Measurements from ENCODE around the gene UGT3A2. TPM values are rescaled to one million over a fixed set of nuclear protein-coding genes. Genes with fewer than 3 reads are reported as not detected.
A peak's percentile ranks its signal among the peaks of the same experiment; 100 is the strongest.

The UGT3A2 gene
- total RNA-seq, 1 donor from 2014 or later: not detected

DNA sequence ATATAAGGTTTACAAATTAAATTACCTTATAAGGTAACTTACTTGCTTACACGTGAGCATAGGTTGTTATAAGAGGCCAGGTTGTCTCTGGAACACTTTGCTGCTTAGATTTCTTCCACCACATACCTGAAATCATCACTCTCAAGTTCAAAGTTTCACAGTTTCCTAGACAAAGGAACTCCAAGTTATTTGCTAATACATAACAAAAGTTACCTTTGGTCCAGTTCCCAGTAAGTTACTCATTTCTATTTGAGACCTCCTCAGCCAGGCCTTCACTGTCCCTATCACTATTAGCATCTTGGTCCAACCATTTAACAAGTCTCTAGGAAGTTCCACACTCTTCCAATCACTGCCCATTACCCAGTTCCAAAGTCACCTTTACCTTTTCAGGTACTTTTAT, 57.0 kb downstream of the UGT3A2 start:
- DNase-seq (ENCODE audit: low read depth): no peak

DNA sequence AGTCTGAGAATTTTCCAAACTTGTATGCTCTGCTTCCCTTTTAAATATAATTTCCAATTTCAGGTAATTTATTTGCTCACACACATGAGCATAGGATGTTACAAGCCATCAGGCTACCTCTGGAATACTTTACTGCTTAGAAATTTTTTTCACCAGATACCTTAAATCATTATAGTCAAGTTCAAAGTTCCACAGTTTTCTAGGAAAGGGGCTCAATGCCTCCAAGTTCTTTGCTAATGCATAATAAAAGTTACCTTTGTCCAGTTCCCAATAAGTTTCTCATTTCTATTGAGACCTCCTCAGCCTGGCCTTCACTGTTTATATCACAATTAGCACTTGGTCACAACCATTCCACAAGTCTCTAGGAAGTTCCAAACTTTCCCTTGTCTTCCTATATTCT, 59.3 kb downstream of the UGT3A2 start:
- no peak for DNase-seq (ENCODE audit: low read depth)

DNA sequence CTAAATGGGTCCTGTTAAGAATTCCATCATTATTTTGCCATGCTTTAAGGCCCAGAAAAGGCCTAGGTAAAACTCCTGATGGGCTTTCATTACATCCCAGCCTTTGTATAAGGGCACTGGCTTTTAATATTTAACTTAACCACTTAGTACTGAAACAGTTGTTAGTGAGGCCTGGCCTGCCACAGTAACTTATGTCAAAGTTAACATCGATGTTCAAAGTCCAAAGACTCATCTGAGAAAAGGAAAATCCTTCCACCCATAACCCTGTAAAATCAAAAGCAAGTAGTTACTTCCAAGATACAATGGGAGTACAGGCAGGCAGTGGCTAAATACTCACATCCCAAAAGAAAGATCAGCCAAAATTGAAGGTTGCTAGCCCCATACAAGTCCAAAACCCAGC, 60.5 kb downstream of the UGT3A2 start:
- peak; percentile 32 for DNase-seq (ENCODE audit: low read depth)

DNA sequence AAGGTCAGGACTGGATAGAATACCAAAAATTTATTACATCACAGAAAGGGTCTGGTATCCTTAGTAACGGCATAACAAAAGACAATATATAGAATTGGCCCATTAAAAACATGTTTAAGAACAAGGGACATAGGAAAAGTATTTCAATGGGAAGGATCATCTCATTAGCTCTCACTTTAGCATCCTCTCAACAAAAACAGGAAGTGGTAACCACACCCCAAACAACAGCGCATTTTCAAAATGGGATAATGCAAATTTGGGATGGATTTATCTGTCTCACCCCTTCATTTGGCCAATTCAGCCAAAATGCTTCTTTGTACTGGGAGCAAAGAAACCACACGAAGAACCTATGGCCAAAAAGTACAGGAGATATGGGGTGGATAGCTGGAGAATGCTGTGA, 65.7 kb downstream of the UGT3A2 start:
- DNase-seq (ENCODE audit: low read depth): no peak

DNA sequence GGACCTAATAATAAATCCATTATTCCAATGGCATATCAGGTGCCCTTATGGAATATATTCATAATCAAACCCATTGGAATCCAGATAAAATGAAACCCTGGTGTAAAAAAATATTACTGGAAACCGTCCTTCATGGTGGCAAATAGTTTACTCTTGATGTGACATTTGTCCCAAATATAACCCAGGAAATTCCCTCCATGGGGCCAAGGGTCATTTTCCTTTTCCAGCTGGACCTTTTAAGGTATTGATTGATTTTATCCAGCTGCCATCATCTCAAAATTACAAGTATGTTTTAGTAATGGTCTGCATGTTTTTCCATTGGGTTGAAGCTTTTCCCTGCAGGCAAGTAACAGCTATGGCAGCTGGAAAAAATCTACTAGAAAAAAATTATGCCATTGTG, 67.1 kb downstream of the UGT3A2 start:
- no peak for DNase-seq (ENCODE audit: low read depth)

DNA sequence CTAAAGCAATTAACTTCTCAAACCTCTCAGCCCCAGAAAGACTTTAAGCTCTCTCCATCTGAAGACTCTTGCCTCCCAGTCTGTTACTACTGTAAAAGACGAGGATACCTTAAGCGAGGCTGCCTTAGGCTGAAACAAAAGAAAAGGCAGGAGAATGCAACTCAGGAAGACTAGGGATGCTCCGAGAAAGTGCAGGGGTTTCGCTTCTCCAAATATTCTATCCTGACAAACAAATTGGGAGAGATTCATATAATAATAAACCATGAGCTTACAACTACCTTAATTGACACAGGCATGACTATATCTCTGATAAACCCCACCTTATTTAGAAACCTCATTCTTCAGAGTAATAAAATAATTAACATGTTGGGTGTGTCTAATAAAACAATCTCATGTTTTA, 70.6 kb downstream of the UGT3A2 start:
- no peak for DNase-seq (ENCODE audit: low read depth)

DNA sequence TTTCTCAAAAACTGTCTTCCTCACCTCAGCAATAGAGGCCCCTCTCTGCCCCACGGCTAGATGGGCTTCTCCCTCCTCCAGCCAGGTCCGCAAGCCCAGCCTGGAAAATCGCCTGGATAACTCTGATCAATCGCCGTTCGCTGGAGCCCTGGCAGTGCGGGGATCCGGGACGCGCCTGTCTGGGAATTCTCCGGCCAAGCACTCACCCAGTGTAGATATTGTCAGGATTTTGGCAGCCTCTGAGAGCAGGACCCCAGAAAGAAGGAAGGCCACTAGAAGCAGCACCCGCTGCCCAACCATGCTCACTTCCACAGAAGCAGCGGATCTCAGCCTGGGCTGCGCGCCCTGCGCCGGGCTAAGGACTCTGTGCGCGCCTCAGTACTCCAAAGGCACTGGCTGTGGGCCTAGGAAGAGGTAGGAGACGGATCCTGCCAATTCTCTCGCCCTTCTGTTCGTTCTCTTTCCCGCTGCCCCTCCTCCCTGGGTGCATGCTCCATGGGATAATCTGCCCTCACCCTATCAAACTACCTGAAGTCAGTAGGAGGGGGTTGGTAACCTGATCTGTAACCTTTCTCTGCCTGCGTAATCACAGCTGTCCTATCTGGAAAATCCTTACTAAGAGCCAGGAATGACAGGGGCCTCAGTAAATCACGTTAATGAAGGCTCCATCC, 75.6 kb downstream of the UGT3A2 start, which contains the start of gene UGT3A1:
Gene UGT3A1 (minus strand): TSS at position 450 of the 671 bp plus-strand sequence. CDS start 150 bp downstream, at position 300.
- DNase-seq (ENCODE audit: low read depth): peak; percentile 68

DNA sequence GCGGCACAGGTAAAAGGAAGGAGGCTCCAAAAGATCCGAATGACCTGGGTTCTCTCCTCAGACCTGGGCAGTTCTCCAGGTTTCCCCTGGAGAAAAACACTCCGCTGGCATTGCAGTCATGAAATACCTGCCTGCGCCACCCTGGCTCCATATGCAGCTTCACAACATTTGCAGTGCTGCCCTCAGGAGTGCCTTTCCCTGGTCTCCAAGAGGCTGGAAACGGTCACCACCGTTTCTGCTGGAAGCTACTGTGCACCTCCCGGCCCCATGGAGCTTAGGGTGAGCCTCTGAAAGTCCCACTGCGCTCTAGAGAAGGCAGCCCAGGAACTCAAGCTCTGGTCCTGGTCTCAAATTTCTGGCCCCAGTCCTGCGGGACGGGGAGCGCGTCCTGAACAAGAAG, 76.2 kb downstream of the UGT3A2 start:
- peak; percentile 13 for DNase-seq (ENCODE audit: low read depth)

DNA sequence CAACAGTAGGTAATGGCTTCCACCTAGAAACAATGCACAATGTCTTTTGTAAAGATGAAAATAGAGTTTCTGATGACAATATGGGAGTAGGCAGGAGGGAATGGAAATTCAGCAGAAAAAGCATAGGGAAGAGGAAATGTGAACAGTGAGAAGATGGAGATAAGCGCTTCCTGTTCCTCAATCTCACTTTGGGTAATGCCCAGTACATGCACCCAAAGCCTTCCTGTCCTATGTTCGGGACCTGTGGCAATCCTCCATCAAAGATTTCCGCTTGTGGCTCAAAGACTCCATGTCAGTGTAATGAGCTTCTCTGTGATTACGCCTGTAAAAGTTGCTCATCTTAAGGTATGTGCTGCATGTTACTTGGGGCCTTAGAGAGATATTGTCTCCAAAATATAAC, 78.2 kb downstream of the UGT3A2 start:
- DNase-seq (ENCODE audit: low read depth): no peak

DNA sequence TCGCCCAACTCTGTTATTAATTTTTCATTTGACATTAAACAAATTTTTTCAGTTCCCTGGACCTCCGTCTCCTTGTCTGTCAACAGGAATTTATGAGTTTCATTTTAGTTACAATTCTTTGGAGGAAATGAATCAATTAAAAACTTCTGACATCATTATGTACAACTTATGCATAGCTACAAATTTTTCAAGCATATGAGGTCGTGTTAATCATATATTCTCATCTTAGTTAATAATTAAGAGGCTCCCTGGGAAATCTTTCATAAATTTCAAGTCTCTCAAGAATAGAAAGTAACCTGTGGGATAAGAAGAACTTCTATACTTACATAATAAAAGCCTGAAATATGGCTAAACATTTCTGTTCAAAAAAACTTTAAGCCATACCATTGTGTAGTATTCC, 78.9 kb downstream of the UGT3A2 start:
- peak; percentile 61 for DNase-seq (ENCODE audit: low read depth)

Other genes starting within 250 kb of the UGT3A2 start
- 0.05 and 4.9 TPM in 2 replicates for gene IL7R, start 210.0 kb downstream of the UGT3A2 start, total RNA-seq
- gene CAPSL, start 128.3 kb downstream of the UGT3A2 start, total RNA-seq: not detected in 2 replicates
- gene UGT3A1, start 75.5 kb downstream of the UGT3A2 start, total RNA-seq: 2.8 and 9.4 TPM in 2 replicates
- gene LMBRD2, start 85.0 kb upstream of the UGT3A2 start, total RNA-seq: 18.7 and 19.3 TPM in 2 replicates
- 15.1 and 22.7 TPM in 2 replicates for gene SKP2, start 85.2 kb upstream of the UGT3A2 start, total RNA-seq
- 22.6 and 52.9 TPM in 2 replicates for gene NADK2, start 175.0 kb upstream of the UGT3A2 start, total RNA-seq
- gene RANBP3L, start 235.0 kb upstream of the UGT3A2 start, total RNA-seq: under 0.01 TPM in 1 of 2 replicates, not detected in the other

Data from renal cortical epithelial cell (primary cell).